Lower leg skin (tissue), 4 donors: ENCODE measurements around the gene OSMR. TPM values are rescaled to one million over a fixed set of nuclear protein-coding genes. Genes with fewer than 3 reads are reported as not detected.
"Not testable (repeated sequence)": the region's sequence is repeated elsewhere in the genome, so short reads cannot be mapped to it uniquely, and the experiment has no call there.

Experiments used
- DNase-seq, 2 donors: peaks; one replicate each; pipeline ENCODE4 v3.0.0-alpha.2; 2019; ENCODE audit warnings: low spot score in 2 of 2
- H3K4me3 ChIP-seq: fragments of 200-600 bp; sonication (generic); 2 replicates; pipeline ENCODE4 v1.5.1; 2017; ENCODE audit warnings: mild to moderate bottlenecking, low read depth; ENCODE audit not compliant: poor library complexity, severe bottlenecking
- POLR2A ChIP-seq, 2 donors: fragments of 450-650 bp; IDR thresholded peaks; one replicate each; pipeline ENCODE4 v1.6.1; 2016 to 2017; ENCODE audit warnings: antibody characterized with exemption in 2 of 2, mild to moderate bottlenecking in 1 of 2, moderate library complexity in 1 of 2
- whole genome bisulfite sequencing, 2 donors: methylation state at CpG; one replicate each; pipeline ENCODE4 v1.1.5; 2018; 5-methylcytosine and 5-hydroxymethylcytosine counted together
- intact Hi-C: fragments of 100-400 bp; cut with DNase I; formaldehyde crosslinking; loops from one replicate; pipeline ENCODE4 v1.15.0; 2023; ENCODE audit warnings: low total_unique reads
- total RNA-seq, 4 donors: library from RNA; depleted of rRNA; stranded (reverse); fragments of >200 nt; gene quantifications; one replicate each; pipeline ENCODE4 v1.1.0, GENCODE V29; 2016
- TF ChIP-seq, protein P1 (sequence below), 3 donors: fragments of 450-650 bp; IDR thresholded peaks; one replicate each; pipeline ENCODE4 v1.5.1; 2016; ENCODE audit warnings: antibody characterized with exemption in 3 of 3, mild to moderate bottlenecking in 3 of 3, moderate library complexity in 2 of 3

OSMR gene
- total RNA-seq, 4 donors from 2014 or later, result 13.7 to 28.1 (median 22.0) TPM

- 93 to 94% methylated on average over 3 of the region's 3 CpGs for WGBS, 2 donors
- intact Hi-C loops, result no loop called here
- no peak for DNase-seq
- TF ChIP-seq POLR2A (IDR thresholded peaks at IDR 0.05), result no peak
- TF ChIP-seq, protein P1, sequence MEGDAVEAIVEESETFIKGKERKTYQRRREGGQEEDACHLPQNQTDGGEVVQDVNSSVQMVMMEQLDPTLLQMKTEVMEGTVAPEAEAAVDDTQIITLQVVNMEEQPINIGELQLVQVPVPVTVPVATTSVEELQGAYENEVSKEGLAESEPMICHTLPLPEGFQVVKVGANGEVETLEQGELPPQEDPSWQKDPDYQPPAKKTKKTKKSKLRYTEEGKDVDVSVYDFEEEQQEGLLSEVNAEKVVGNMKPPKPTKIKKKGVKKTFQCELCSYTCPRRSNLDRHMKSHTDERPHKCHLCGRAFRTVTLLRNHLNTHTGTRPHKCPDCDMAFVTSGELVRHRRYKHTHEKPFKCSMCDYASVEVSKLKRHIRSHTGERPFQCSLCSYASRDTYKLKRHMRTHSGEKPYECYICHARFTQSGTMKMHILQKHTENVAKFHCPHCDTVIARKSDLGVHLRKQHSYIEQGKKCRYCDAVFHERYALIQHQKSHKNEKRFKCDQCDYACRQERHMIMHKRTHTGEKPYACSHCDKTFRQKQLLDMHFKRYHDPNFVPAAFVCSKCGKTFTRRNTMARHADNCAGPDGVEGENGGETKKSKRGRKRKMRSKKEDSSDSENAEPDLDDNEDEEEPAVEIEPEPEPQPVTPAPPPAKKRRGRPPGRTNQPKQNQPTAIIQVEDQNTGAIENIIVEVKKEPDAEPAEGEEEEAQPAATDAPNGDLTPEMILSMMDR (IDR thresholded peaks at IDR 0.05), result no peak
- no peak overlapping the region for H3K4me3 ChIP-seq
Measured at GRCh38 chr5:38858839-38859238, 13.0 kb downstream of the OSMR start.

DNA sequence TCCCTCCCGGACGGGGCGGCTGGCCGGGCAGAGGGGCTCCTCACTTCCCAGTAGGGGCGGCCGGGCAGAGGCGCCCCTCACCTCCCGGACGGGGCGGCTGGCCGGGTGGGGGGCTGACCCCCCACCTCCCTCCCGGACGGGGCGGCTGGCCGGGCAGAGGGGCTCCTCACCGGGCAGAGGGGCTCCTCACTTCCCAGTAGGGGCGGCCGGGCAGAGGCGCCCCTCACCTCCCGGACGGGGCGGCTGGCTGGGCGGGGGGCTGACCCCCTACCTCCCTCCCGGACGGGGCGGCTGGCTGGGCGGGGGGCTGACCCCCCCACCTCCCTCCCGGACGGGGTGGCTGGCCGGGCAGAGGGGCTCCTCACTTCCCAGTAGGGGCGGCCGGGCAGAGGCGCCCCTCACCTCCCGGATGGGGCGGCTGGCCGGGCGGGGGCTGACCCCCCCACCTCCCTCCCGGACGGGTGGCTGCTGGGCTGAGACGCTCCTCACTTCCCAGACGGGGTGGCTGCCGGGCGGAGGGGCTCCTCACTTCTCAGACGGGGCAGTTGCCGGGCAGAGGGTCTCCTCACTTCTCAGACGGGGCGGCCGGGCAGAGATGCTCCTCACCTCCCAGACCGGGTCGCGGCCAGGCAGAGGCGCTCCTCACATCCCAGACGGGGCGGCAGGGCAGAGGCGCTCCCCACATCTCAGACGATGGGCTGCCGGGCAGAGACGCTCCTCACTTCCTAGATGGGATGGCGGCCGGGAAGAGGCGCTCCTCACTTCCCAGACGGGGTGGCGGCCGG lies 16.4 kb downstream of the OSMR start:
- intact Hi-C loops, H3K4me3 ChIP-seq, DNase-seq: not testable (repeated sequence)
- WGBS, 2 donors, result 96 to 97% methylated on average over 7 to 19 of the region's 64 CpGs

- intact Hi-C loops, result no loop called here
- TF ChIP-seq, protein P1 (IDR thresholded peaks at IDR 0.05), result no peak
- no peak for TF ChIP-seq POLR2A (IDR thresholded peaks at IDR 0.05)
- 86 to 91% methylated on average over 3 to 4 of the region's 4 CpGs for WGBS, 2 donors
- H3K4me3 ChIP-seq, result no peak overlapping the region
- DNase-seq, result no peak
Measured at GRCh38 chr5:38866362-38867031, 20.7 kb downstream of the OSMR start.

- DNase-seq, result no peak
- no peak overlapping the region for H3K4me3 ChIP-seq
- intact Hi-C loops, result no loop called here
- TF ChIP-seq, protein P1 (IDR thresholded peaks at IDR 0.05), result no peak
- no peak for TF ChIP-seq POLR2A (IDR thresholded peaks at IDR 0.05)
- WGBS, 2 donors, result 68 to 86% methylated on average over 1 of the region's 1 CpG
Measured at GRCh38 chr5:38867032-38867398, 21.2 kb downstream of the OSMR start.

- TF ChIP-seq, protein P1 (IDR thresholded peaks at IDR 0.05), result no peak
- TF ChIP-seq POLR2A (IDR thresholded peaks at IDR 0.05), result no peak
- H3K4me3 ChIP-seq, result no peak overlapping the region
- DNase-seq, result no peak
- WGBS, 2 donors, result 80% methylated on average over 5 of the region's 5 CpGs
- intact Hi-C loops, result no loop called here
Measured at GRCh38 chr5:38867416-38867815, 21.6 kb downstream of the OSMR start.

DNA sequence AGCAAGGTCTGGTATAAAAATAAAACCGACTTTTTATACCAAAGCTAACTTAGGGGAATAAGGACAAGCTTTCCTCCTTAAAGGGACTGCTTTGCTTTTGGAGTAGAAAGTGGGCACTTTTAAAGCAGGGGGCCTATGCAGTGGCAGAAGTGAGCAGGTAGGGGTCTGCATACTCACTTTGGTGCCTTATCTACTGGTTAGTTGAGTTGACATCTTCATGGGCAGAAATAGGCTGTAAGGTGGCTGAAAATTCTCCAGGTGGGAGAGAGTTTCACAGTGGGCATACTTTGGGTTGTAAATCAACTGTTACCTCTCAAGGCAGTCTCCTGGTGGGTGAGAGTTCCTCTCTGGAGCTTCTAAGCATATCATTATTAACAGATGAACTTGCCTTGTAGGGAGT lies 24.8 kb downstream of the OSMR start:
- no peak overlapping the region for H3K4me3 ChIP-seq
- intact Hi-C loops, result no loop called here
- 65 to 89% methylated on average over 1 of the region's 1 CpG for WGBS, 2 donors
- TF ChIP-seq, protein P1 (IDR thresholded peaks at IDR 0.05), result no peak
- no peak for TF ChIP-seq POLR2A (IDR thresholded peaks at IDR 0.05)
- no peak for DNase-seq
